Posterior cingulate gyrus (tissue), 11 donors: ENCODE measurements around the gene PTPN3.

Experiments used
- DNase-seq, 10 donors: peaks; one replicate each; pipeline versions ENCODE4 v3.0.0 to v3.0.0-alpha.2; 2020 to 2021; ENCODE audit warnings: mixed read lengths in 3 of 10
- intact Hi-C: fragments of 100-400 bp; cut with DNase I; formaldehyde crosslinking; loops from one replicate; pipeline ENCODE4 v1.15.1; 2023

Gene PTPN3

GRCh38 chr9:109478665-109479380 lies 19.3 kb downstream of the PTPN3 start:
- intact Hi-C loops, result no loop called here
- no peak for DNase-seq

GRCh38 chr9:109478051-109478563 lies 20.0 kb downstream of the PTPN3 start:
- intact Hi-C loops, result no loop called here
- DNase-seq, result no peak

- intact Hi-C loops, result no loop called here
- no peak for DNase-seq
These were observed 20.7 kb downstream of the PTPN3 start for GRCh38 chr9:109477258-109478050.

GRCh38 chr9:109476642-109477257 lies 21.4 kb downstream of the PTPN3 start:
- intact Hi-C loops, result no loop called here

GRCh38 chr9:109475526-109475925 lies 22.6 kb downstream of the PTPN3 start:
- intact Hi-C loops, result no loop called here
- DNase-seq, result no peak

More at GRCh38 chr9:109476642-109477257, 21.4 kb downstream of the PTPN3 start:
- DNase-seq, result no peak

- no peak for DNase-seq
- intact Hi-C loops, result loop anchor here (5.0 kb wide), 1 partner anchor 233 kb away; no protein-coding TSS in a partner anchor
These were observed 23.2 kb downstream of the PTPN3 start for GRCh38 chr9:109474944-109475343.

- DNase-seq, result no peak
- intact Hi-C loops, result loop anchor here (5.0 kb wide), 1 partner anchor 232 kb away; no protein-coding TSS in a partner anchor
These were observed 23.9 kb downstream of the PTPN3 start for GRCh38 chr9:109474170-109474569.

- intact Hi-C loops, result loop anchor here (5.0 kb wide), 1 partner anchor 231 kb away; no protein-coding TSS in a partner anchor
- no peak for DNase-seq
These were observed 24.8 kb downstream of the PTPN3 start for GRCh38 chr9:109473329-109473728.

- no peak for DNase-seq
- intact Hi-C loops, result loop anchor here (5.0 kb wide), 1 partner anchor 229 kb away; no protein-coding TSS in a partner anchor
These were observed 26.4 kb downstream of the PTPN3 start for GRCh38 chr9:109471475-109472393.

- intact Hi-C loops, result loop anchor here (2.0 to 5.0 kb wide), 3 partner anchors 29 to 228 kb away; no protein-coding TSS in a partner anchor
These were observed 28.3 kb downstream of the PTPN3 start for GRCh38 chr9:109469646-109470358.

GRCh38 chr9:109468927-109469326 lies 29.2 kb downstream of the PTPN3 start:
- intact Hi-C loops, result loop anchor here (2.0 to 5.0 kb wide), 2 partner anchors 28 to 48 kb away; no protein-coding TSS in a partner anchor
- DNase-seq, result peak in 1 of 10 donors; percentile 20

More at GRCh38 chr9:109469646-109470358, 28.3 kb downstream of the PTPN3 start:
- DNase-seq, result peak; percentile 67 to 96 (median 82)

- DNase-seq, result no peak
- intact Hi-C loops, result loop anchor here (2.0 to 5.0 kb wide), 2 partner anchors 27 to 49 kb away; no protein-coding TSS in a partner anchor
These were observed 30.2 kb downstream of the PTPN3 start for GRCh38 chr9:109467936-109468335.

- no peak for DNase-seq
- intact Hi-C loops, result loop anchor here (5.0 kb wide), 1 partner anchor 50 kb away; no protein-coding TSS in a partner anchor
These were observed 31.2 kb downstream of the PTPN3 start for GRCh38 chr9:109466623-109467590.

GRCh38 chr9:109463924-109464625 lies 34.0 kb downstream of the PTPN3 start:
- no peak for DNase-seq
- intact Hi-C loops, result no loop called here

GRCh38 chr9:109460576-109460975 lies 37.5 kb downstream of the PTPN3 start:
- no peak for DNase-seq
- intact Hi-C loops, result no loop called here

- intact Hi-C loops, result no loop called here
These were observed 38.7 kb downstream of the PTPN3 start for GRCh38 chr9:109459423-109459822.

More at GRCh38 chr9:109459423-109459822, 38.7 kb downstream of the PTPN3 start:
- DNase-seq, result no peak
